ENCODE results near the gene PCDH9. TPM values are rescaled to one million over a fixed set of nuclear protein-coding genes. Genes with fewer than 3 reads are reported as not detected.

PCDH9 gene
- total RNA-seq, 4 donors from 2014 or later: 0.37 to 2.4 (median 1.5) TPM

GRCh38 chr13:67273001-67273400, 42.9 kb upstream of the PCDH9 start:
- WGBS, 2 donors (ENCODE audit: low coverage in 1 of 2): 91 to 100% methylated on average over 1 of the region's 1 CpG
- DNase-seq: no peak
- H3K36me3 ChIP-seq: no peaks in the 10 kb centered on the region
- intact Hi-C loops (cut with DNase I; ENCODE audit: low total_unique reads) (no loop called here), in situ Hi-C loops (cut with MboI; ENCODE audit: low pct_ligation_motif_present in 1 of 4, low pct_unique_long_range_greater_than_20kb in 1 of 4, low sequenced_read_pairs in 3 of 4) (no loop called here)
- no peaks in the 10 kb centered on the region for H3K9me3 ChIP-seq
- no peaks in the 10 kb centered on the region for H3K27me3 ChIP-seq
- no peaks in the 10 kb centered on the region for H3K4me1 ChIP-seq
- no peak overlapping the region for H3K4me3 ChIP-seq
- TF ChIP-seq POLR2A (IDR thresholded peaks at IDR 0.05) (no peak), POLR2AphosphoS5 (IDR thresholded peaks at IDR 0.05) (no peak), EP300 (IDR thresholded peaks at IDR 0.05; ENCODE audit: low read depth) (no peak)
- no peak overlapping the region for H3K27ac ChIP-seq

GRCh38 chr13:67267136-67267535, 37.0 kb upstream of the PCDH9 start:
- no peak for DNase-seq
- in situ Hi-C loops (cut with MboI; ENCODE audit: low pct_ligation_motif_present in 1 of 4, low pct_unique_long_range_greater_than_20kb in 1 of 4, low sequenced_read_pairs in 3 of 4) (no loop called here), intact Hi-C loops (cut with DNase I; ENCODE audit: low total_unique reads) (no loop called here)
- 95% methylated on average over 4 of the region's 4 CpGs; no CpG with 5 or more reads in 1 of the 2 donors for WGBS, 2 donors (ENCODE audit: low coverage in 1 of 2)
- Histone ChIP-seq H3K4me1 (no peaks in the 10 kb centered on the region), H3K36me3 (no peaks in the 10 kb centered on the region), H3K9me3 (no peaks in the 10 kb centered on the region), H3K4me3 (no peak overlapping the region), H3K27me3 (no peaks in the 10 kb centered on the region), H3K27ac (no peak overlapping the region)
- TF ChIP-seq CTCF (IDR thresholded peaks at IDR 0.05) (no peak), POLR2A (IDR thresholded peaks at IDR 0.05) (no peak), POLR2AphosphoS5 (IDR thresholded peaks at IDR 0.05) (no peak), EP300 (IDR thresholded peaks at IDR 0.05; ENCODE audit: low read depth) (no peak)

- H3K4me1 ChIP-seq: no peaks in the 10 kb centered on the region
- no peaks in the 10 kb centered on the region for H3K36me3 ChIP-seq
- intact Hi-C loops (cut with DNase I; ENCODE audit: low total_unique reads) (no loop called here), in situ Hi-C loops (cut with MboI; ENCODE audit: low pct_ligation_motif_present in 1 of 4, low pct_unique_long_range_greater_than_20kb in 1 of 4, low sequenced_read_pairs in 3 of 4) (no loop called here)
- no peak for DNase-seq
- TF ChIP-seq POLR2A (IDR thresholded peaks at IDR 0.05): no peak
- no peak for TF ChIP-seq CTCF (IDR thresholded peaks at IDR 0.05)
- no peak for TF ChIP-seq EP300 (IDR thresholded peaks at IDR 0.05; ENCODE audit: low read depth)
- no peak for TF ChIP-seq POLR2AphosphoS5 (IDR thresholded peaks at IDR 0.05)
- H3K4me3 ChIP-seq: no peak overlapping the region
- H3K27ac ChIP-seq: no peak overlapping the region
- 85 to 89% methylated on average over 5 of the region's 5 CpGs for WGBS, 2 donors (ENCODE audit: low coverage in 1 of 2)
- H3K9me3 ChIP-seq: no peaks in the 10 kb centered on the region
- H3K27me3 ChIP-seq: no peaks in the 10 kb centered on the region
Observed at GRCh38 chr13:67259208-67259607, 29.1 kb upstream of the PCDH9 start.

- Histone ChIP-seq H3K27ac (no peak overlapping the region), H3K4me1 (no peaks in the 10 kb centered on the region), H3K27me3 (no peaks in the 10 kb centered on the region), H3K4me3 (no peak overlapping the region), H3K36me3 (no peaks in the 10 kb centered on the region), H3K9me3 (no peaks in the 10 kb centered on the region)
- DNase-seq: no peak
- no peak for TF ChIP-seq POLR2A (IDR thresholded peaks at IDR 0.05)
- no peak for TF ChIP-seq POLR2AphosphoS5 (IDR thresholded peaks at IDR 0.05)
- no peak for TF ChIP-seq EP300 (IDR thresholded peaks at IDR 0.05; ENCODE audit: low read depth)
- no peak for TF ChIP-seq CTCF (IDR thresholded peaks at IDR 0.05)
- in situ Hi-C loops (cut with MboI; ENCODE audit: low pct_ligation_motif_present in 1 of 4, low pct_unique_long_range_greater_than_20kb in 1 of 4, low sequenced_read_pairs in 3 of 4): no loop called here
- WGBS, 2 donors (ENCODE audit: low coverage in 1 of 2): 57 to 60% methylated on average over 1 of the region's 1 CpG
- intact Hi-C loops (cut with DNase I; ENCODE audit: low total_unique reads): no loop called here
Observed at GRCh38 chr13:67258482-67258881, 28.3 kb upstream of the PCDH9 start.

GRCh38 chr13:67238861-67239260, 8.7 kb upstream of the PCDH9 start:
- Histone ChIP-seq H3K9me3 (no peaks in the 10 kb centered on the region), H3K27me3 (peaks cover 4% of the 10 kb centered on the region), H3K36me3 (no peaks in the 10 kb centered on the region), H3K4me1 (no peaks in the 10 kb centered on the region), H3K27ac (no peak overlapping the region), H3K4me3 (no peak overlapping the region)
- DNase-seq: no peak
- TF ChIP-seq CTCF (IDR thresholded peaks at IDR 0.05) (no peak), POLR2AphosphoS5 (IDR thresholded peaks at IDR 0.05) (no peak), EP300 (IDR thresholded peaks at IDR 0.05; ENCODE audit: low read depth) (no peak), POLR2A (IDR thresholded peaks at IDR 0.05) (no peak)
- intact Hi-C loops (cut with DNase I; ENCODE audit: low total_unique reads): no loop called here
- in situ Hi-C loops (cut with MboI; ENCODE audit: low pct_ligation_motif_present in 1 of 4, low pct_unique_long_range_greater_than_20kb in 1 of 4, low sequenced_read_pairs in 3 of 4): loop anchor here in 1 of 4 donors (25.0 kb wide), 1 partner anchor 1577 kb away; no protein-coding TSS in a partner anchor
